Astrocyte of the cerebellum (primary cell): ENCODE measurements around the gene GRIN2C.
A peak's percentile ranks its signal among the peaks of the same experiment; 100 is the strongest.

ENCODE experiments used
- DNase-seq: peaks from one replicate; pipeline ENCODE4 v3.0.0-alpha.2; 2011; ENCODE audit warnings: low read depth
- H3K4me3 ChIP-seq: 2 replicates; pipeline ENCODE4 v1.5.1; 2011; ENCODE audit warnings: mild to moderate bottlenecking, low read depth, low read length, moderate library complexity
- in situ Hi-C: cut with HindIII; loops from 2 replicates; pipeline ENCODE4 v1.10.0; 2017; ENCODE audit warnings: low sequenced_read_pairs
- TF ChIP-seq, protein P1 (sequence below): IDR thresholded peaks from 2 replicates; pipeline ENCODE4 v1.5.1; 2012; ENCODE audit warnings: low read length, low read depth, moderate library complexity, mild to moderate bottlenecking; ENCODE audit errors: missing control alignments

The GRIN2C gene

GRCh38 chr17:74868908-74869255 lies 9.2 kb upstream of the GRIN2C start:
- no peak overlapping the region for H3K4me3 ChIP-seq
- DNase-seq = no peak
- TF ChIP-seq, protein P1, sequence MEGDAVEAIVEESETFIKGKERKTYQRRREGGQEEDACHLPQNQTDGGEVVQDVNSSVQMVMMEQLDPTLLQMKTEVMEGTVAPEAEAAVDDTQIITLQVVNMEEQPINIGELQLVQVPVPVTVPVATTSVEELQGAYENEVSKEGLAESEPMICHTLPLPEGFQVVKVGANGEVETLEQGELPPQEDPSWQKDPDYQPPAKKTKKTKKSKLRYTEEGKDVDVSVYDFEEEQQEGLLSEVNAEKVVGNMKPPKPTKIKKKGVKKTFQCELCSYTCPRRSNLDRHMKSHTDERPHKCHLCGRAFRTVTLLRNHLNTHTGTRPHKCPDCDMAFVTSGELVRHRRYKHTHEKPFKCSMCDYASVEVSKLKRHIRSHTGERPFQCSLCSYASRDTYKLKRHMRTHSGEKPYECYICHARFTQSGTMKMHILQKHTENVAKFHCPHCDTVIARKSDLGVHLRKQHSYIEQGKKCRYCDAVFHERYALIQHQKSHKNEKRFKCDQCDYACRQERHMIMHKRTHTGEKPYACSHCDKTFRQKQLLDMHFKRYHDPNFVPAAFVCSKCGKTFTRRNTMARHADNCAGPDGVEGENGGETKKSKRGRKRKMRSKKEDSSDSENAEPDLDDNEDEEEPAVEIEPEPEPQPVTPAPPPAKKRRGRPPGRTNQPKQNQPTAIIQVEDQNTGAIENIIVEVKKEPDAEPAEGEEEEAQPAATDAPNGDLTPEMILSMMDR = no peak
- in situ Hi-C loops = no loop called here

DNA sequence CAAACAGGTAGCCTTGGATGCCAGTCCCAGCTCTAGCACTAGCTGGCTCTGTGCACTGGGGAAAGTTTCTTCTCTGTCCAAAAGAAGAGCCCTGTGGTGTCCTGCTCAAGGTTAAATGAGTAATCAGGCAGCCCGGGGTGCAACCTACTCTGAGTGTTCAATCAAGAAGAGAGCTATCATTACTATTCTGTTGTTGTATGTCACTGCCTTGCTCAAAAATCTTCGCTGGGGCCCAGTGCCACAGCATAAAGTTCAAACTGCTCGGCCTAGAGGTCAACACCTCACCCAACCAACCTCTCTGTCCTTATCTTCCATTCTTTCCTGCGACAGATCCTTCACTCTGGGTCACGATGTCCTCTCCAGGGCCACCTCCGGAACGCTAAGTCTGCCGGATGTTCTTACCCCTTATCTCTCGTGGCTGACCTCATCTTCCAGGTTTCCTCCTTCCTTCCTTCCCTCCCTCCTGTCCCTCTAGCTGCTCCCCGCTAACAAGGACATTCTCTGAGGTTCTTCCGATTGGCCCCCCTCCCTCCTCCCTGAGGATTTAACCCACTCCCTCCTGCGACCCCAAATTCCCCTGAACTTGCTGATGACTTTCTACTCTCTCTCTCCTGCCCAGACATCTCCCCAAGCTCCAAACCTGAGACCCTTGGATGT lies 8.7 kb upstream of the GRIN2C start:
- DNase-seq = no peak
- H3K4me3 ChIP-seq = no peak overlapping the region
- in situ Hi-C loops = no loop called here
- TF ChIP-seq, protein P1 = no peak

GRCh38 chr17:74866198-74866835 lies 6.6 kb upstream of the GRIN2C start:
- TF ChIP-seq, protein P1 = no peak
- no peak overlapping the region for H3K4me3 ChIP-seq
- in situ Hi-C loops = no loop called here
- DNase-seq = no peak

DNA sequence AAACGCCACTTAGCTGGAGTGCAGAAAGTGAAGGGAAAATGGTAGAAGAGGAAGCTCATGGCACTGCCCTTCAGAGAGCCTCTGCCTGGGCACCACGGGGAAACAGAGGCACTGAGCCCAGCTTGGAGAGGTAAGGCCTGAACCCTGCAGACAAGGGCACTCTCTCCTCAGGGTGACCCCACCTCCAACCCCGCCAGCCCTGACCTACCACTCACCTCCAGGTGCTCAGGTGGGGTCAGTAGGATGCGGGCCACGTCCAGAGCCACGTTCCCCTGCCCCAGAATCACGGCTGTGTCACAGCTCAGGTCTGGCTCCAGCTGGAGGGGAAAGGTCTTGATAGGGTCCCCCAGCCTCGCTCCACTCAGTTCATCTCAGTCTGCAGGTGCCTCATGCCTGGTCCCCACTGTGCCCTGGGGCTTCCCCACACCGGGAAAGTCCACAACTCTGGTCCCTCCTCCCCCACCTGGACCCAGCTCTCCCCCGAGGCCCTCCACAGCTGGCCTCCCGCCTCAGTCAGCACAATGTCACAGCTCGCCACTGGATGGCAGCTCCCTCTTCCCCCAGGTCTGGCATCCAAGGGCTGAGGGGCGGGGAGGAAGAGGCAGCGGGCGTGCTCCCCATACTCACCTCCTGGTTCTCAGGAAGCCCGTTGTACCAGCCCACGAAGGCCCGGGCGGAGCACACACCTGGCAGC lies 6.0 kb upstream of the GRIN2C start:
- TF ChIP-seq, protein P1 = no peak
- in situ Hi-C loops = no loop called here
- H3K4me3 ChIP-seq = no peak overlapping the region
- DNase-seq = no peak

DNA sequence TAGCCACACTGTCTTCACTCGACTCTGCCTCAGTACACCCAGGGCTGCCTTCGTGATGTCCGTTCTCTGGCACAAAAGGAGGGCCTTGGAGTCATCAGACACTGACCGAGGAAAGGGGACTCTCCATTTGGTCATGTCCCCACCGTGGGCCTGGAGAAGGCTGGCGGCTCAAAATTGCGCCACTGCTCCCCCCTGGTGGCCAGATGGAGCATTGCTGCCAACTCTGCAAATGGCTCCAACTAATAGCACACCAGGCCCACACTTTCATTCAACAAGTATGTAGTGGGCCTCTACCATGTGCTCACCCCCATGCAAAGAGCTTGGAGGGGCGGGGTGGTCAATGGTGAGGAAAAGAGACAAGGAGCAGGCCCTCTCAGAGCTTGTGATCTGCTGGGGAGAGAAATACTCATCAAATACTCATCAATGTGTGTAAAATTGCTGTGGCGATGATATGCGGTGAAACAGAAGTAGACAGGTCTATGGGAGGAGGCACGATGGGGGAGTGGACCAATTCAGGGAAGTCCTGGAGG lies 5.2 kb upstream of the GRIN2C start:
- in situ Hi-C loops = no loop called here
- DNase-seq = peak; percentile 32
- TF ChIP-seq, protein P1 = peak; percentile 96
- no peak overlapping the region for H3K4me3 ChIP-seq

- H3K4me3 ChIP-seq = no peak overlapping the region
- no peak for DNase-seq
- in situ Hi-C loops = no loop called here
- TF ChIP-seq, protein P1 = no peak
Observed at GRCh38 chr17:74864297-74864865, 4.7 kb upstream of the GRIN2C start.
